Hematopoietic multipotent progenitor cell treated with erythropoietin and hydrocortisone succinate and interleukin-3 and kit ligand, for 8 days (in vitro differentiated cells): ENCODE results near the gene ENO3.
A peak's percentile ranks its signal among the peaks of the same experiment; 100 is the strongest.

Experiments used
- DNase-seq: peaks from one replicate; pipeline ENCODE4 v3.0.0-alpha.2; 2015

Gene ENO3

DNA sequence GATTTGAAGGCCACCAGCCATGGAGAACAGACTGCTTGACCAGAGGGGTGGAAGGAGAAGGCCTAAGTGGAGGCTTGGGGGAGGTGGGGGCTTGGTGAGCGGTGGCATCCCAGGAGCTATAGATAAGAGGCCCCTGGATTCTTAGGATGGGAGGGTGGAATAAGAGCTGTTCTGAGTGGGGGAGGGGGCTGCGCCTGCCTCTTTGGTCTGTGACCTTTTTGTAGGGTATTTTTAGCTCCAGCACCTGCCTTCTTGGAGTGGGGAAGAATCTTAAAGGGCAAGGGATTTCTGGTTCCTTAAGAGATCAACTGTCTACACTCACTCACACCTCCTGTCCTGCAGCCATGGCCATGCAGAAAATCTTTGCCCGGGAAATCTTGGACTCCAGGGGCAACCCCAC lies 567 bp downstream of the ENO3 start:
- DNase-seq, result no peak

DNA sequence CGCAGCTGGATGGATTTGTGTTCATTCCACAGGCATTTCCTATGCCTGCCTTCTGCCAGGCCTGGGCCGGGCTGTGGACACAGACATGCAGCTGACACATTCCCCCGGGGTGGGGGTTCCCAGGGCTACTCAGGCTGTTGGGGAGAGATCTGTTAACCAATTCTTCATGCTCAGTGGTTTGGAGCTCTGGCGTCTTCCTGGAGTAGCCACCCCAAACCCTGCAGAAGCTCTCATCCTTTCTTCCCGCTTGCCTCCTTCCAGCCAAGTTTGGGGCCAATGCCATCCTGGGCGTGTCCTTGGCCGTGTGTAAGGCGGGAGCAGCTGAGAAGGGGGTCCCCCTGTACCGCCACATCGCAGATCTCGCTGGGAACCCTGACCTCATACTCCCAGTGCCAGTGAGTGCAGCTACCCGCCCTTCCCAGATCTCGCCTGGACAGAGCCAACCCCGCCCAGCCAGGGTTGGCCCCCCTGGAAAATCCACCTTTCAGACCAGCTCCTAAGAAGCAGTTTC lies 2.6 kb downstream of the ENO3 start:
- DNase-seq, result no peak

DNA sequence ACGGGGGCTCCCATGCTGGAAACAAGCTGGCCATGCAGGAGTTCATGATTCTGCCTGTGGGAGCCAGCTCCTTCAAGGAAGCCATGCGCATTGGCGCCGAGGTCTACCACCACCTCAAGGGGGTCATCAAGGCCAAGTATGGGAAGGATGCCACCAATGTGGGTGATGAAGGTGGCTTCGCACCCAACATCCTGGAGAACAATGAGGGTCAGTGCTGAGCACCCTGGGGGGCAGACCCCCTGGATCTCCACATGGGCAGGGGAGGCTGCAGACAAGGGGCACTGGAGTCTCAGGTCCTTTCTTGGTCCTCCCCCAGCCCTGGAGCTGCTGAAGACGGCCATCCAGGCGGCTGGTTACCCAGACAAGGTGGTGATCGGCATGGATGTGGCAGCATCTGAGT lies 4.2 kb downstream of the ENO3 start:
- DNase-seq, result no peak

DNA sequence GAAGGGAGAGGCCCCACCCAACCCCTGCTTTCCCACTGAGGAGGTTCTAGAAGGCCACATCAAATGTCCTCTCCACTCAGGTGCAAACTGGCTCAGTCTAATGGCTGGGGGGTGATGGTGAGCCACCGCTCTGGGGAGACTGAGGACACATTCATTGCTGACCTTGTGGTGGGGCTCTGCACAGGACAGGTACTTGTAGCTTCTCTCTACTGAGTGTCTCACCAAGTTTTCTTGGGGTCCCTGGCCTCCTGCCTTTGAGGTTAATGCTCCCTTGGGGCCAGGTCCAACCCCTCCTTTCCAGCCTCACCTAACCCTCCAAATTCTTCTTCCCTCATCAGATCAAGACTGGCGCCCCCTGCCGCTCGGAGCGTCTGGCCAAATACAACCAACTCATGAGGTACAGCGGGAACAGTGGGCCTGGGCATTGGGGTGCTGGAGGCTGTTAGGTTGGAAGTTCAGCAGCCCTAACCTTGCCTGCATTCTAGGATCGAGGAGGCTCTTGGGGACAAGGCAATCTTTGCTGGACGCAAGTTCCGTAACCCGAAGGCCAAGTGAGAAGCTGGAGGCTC lies 5.7 kb downstream of the ENO3 start:
- DNase-seq, result peak; percentile 69

DNA sequence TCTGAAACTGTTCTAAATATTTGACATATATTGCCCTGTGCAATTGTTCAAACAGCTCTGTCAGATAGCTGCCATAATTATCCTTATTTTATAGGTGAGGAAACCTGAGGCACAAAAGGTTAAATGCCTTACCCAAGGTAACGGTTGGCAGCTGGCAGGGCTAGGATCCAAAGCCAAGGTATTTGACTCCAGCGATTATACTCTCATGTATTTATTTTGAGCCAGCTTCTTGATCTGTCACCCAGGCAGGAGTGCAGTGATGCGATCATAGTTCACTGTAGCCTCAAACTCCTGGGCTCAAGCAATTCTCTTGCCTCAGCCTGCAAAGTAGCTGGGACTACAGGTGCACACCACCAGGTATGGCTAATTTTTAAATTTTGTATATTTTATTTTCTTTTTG lies 7.2 kb downstream of the ENO3 start:
- no peak for DNase-seq

DNA sequence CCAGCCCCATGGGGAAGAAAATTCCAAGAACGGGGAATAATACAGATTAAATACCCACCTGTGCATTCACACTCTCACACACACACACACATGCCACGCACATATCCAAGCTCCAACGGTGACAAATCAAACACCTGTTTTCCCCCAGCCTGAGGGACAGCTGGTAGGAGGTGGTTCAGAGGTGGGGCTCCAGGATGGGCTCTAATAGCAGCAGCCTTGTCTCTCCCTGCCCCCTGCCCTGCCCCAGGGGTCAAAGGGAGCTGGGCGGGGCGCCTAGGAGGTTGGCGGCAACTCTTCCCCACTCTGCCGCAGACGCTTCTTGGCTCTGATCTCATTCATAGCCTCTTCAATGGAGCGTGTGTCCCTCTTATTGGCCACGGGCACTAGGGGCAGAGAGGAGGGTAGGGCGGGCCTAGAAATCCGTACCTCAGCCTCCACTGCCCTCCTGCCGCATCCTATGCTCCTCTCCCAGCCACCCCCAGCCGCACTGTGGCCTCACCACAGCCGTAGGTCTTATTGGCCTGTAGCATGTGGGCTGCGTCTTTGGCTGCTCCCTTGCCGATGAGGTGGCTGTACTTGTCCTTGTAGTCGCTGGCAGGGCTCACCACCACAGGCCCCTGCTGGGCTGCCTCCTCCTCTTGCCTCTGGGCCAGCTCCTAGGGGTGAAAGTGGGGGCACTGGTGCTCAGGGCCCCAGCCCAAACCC lies 8.5 kb downstream of the ENO3 start:
- DNase-seq, result no peak

DNA sequence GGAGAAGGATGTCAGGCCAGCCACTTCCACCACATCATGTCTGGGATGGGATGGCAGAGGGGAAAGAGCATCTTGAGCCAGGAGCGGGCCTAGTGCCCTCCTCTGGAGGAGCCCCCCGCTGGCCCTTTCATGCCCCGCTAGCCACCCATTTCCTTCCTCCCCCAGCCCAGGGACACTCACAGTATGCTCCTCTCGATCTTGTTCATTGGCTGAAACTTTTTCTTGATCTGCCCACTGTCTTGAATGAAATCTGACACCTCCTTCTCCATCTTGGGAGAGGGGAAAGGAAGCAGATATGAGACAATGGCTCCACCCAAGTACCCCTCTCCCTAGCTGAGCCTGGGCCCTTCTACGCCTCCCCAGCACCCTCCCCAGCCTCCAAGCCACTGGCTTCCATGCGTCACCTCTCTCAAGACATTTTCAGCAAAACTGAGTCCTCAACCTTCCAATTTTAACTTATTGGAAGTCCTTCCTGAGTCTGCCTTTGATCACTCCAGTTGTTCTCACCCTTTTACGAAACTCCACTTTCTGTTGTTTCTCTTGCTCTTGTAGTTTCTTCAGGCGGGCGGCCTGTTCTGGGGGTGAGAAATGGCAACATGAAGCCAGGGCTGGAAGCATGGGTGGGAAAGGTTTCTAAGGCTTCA lies 9.5 kb downstream of the ENO3 start:
- no peak for DNase-seq

DNA sequence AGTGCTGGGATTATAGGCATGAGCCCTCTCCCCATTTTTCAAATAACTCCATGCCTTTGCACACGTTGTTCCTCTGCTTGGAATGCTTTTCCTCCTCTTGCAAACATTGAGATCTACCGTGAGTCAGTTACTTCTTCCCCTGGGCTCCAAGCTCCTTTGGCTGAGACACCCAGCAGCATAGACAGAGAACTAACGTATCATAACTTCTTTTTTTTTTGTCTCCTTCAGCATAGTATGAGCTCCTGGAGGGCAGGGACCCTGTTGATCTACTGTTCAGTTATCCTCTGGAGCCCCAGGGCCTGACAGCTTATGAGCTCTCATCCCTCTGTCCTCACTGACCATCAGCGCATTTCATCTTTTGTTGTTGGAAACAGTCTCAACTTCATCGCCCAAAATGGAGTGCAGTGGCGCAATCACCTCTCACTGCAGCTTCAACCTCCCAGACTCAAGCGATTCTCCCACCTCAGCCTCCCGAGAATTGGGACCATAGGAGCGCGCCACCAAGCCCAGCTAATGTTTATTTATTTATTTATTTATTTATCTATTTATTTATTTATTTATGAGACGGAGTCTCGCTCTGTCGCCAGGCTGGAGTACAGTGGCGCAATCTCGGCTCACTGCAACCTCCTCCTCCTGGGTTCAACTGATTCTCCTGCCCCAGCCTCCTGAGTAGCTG lies 14.5 kb downstream of the ENO3 start:
- DNase-seq, result no peak

DNA sequence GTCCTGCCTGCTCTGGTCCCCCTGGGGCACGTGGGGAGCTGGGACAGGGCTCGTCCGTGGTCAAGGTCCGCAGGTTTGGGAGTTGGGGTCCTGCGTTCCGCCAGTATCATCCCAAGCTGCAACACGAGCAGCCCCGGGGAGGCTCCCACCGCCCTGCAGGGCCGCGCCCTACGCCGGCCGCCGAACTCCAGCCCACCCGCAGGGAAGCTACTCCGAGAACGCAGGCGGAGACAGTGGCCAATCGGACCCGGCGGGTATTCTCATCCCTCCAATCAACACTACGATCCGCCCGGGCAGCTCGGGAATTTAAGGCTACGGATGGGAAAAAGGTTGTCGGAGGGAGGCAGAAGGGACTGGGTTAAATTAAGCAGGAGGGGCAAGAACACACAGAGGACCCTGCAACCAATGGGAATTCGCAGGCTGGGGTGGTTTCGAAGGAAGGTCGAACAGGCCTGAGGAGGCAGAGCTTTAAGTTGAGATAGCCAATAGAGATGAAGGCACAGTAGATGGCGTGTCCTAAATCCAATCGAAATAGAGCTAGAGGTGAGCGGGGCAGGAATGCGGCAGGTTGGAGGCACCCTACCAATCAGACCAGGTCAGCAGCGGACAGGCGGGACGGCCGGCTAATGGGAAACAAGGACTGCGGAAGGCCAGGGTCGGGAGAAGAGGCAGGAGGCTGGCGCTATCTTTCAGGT lies 16.1 kb downstream of the ENO3 start:
- DNase-seq, result peak; percentile 100

DNA sequence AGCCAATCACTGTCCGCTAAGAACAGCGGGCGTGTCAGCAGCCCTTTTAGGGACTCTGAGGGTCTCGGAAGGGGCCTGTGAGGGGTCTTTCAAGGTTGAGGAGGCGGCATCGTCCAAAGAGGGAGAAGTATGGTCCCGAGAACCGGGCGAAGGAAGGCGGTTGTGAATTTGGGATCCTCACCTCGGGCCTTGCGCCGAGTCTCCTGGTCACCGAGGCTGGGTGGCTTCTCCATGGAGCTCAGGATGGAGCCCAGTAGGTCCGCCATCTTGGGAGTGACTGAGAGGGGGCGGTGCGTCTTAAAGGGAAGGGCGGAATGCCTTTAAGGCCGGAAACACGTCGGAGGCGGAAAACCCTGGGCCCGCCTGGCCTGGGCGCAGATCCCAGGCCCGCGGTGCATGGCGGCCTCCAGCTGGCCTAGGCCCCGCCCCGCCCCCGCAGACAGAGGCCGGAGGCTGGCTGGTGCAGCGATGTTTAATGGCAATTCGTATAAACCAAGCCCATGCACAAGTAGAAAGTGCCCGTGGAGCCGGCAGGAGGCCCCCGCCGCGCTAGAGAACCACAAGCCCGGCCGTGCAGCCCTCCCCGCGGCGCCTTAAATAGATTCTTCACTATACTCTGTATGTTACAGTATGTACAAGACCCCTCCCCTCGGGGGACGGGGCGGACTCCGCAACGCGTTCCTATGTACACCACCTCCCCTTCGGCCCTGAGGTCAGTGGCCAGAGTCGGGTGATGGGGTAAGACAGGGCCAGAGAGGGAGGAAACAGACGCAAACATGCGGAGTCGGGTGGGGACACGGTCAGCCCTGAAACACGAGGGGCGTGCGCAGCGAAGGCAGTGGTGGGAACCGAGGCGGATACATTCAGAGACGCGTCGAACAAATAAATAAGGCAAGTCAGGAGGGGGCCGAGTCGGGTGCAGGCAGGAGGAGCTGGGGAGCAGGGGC lies 16.9 kb downstream of the ENO3 start, which contains the start of gene SPAG7:
Gene SPAG7 (minus strand): TSS at position 279 of the 947 bp plus-strand sequence. CDS start 13 bp downstream, at position 266.
- DNase-seq, result peak; percentile 96

DNA sequence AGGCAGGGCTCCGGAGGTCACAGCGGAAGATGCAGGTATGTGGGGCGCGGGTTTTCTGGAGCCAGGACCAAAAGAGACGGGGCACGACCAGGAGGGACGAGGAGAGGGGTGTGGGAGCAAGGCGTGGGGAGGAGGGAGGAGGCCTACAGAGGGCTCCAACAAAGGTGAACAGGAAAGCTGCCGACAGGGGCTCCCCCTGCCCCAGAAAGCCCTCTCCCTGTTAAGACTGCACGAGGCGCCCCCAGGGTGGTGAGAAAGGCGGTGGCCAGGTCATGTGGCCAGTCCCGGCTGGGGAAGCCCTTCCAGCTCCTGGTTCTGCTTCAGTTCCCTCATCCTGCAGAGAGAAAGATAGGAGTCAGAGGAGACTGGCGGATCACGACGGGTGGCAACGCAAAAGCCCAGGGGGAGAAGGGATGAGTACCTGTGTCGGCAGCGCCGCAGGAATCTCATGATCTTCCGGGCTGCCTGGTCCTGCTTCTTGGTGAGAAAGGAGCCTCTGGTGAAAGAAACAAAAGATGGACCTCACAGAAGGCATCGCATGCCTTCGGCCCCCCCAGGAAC lies 17.6 kb downstream of the ENO3 start:
- no peak for DNase-seq

DNA sequence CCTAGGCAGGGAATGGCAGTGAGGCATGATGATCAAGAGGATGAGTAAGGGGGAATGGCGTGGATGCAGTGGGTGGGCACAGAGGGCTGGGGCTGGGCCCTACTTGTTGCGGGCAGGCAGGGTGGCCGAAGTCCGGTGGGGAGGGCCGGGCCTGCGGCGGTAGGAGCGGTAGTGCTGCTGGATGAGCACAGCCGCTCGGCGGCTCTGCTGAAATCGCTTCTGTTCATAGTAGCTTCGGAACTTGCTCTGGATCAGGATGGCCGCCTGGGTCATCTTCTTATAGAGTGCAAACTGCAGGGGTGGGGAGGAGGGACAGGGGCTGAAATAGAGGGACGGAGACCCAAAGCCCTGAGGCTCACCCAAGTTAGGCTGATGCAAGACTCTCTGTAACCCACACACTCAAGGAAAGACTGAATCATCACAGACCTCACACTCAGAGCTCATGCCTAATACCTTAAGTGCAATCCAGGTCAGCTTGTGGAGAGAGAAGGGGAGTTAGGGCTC lies 18.2 kb downstream of the ENO3 start:
- DNase-seq, result peak; percentile 41

DNA sequence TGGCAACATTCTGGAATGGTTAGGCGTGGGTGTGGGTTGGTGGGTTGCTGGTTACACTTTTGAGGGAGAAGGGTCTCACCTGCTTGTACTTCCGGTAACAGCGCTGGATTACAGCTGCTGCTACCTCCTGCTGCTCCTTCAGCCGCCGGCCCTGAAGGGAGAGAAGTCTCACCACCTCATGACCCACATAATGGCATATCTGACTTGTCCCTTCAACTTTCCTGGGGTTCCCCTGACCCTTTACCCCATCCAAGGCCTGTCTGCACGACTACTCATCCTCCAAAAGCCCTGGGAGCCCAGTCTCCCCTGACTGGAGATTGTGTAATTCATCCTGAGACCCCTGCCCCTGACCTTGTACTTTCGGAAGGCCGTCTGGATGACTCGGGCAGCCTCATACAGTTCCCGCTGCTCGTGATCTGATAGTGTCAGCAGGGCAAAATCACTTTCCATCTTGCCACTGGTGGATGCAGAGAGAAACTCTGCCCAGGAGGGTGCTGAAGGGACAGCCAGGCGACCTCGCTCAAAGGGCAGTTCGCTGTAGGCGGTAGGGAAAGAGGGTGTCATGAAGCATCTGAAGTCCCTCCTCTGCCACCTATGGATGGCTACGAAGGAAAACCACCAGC lies 18.7 kb downstream of the ENO3 start:
- DNase-seq, result no peak

DNA sequence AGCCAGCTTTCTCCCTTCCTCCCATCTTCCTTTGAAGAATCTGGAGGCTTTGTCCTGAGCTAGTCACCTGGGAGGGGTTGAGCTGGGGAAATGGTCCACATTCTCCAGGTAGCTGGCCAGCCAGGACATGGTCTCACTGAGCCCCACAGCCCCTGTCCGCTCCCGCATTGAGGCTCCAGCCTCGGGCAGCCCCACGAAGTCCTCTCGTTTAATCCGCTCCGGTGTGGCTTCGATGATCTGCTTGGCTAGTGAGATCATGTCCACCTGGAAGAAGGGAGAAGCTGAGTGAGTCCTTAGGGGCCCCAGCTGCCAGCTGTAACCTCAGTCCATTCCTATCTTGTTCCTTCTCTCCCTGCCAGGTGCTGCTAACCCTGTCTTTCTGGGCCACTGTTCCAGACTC lies 19.4 kb downstream of the ENO3 start:
- DNase-seq, result no peak

DNA sequence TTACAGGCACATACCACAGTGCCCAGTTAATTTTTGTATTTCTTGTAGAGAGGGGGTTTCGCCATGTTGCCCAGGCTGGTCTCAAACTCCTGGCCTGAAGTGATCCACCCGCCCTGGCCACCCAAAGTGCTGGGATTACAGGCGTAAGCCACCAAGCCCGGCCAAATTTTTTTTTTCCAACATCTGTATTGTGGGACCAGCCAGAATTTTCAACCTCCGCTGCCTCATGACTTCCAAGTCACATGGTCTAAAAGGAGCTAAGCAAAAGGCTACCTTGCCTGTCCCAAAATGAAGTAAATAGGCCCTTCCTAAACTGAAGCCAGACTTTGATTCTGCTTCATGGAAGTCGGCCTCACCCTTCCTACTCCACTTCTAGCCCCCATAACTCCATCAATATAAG lies 20.9 kb downstream of the ENO3 start:
- DNase-seq, result no peak

DNA sequence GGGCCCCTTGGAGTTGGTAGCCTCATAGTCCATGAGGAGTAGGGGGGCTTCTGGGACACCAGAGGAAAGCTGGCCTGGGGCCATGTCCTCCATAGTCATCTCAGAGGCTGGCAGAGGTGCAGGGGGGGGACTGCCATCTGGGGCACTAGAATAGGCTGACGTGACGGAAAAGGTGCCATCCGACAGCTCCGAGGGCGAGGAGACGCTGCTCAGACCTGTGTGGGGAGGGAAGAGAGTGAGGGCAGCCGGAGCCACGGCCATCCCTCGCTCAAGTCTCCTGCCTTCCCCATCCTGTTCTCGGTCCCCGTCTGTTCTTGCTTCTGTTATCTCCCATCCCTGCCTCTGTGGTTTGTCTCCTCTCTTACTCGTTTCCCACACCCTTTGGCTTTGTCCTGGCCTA lies 21.4 kb downstream of the ENO3 start:
- DNase-seq, result no peak

DNA sequence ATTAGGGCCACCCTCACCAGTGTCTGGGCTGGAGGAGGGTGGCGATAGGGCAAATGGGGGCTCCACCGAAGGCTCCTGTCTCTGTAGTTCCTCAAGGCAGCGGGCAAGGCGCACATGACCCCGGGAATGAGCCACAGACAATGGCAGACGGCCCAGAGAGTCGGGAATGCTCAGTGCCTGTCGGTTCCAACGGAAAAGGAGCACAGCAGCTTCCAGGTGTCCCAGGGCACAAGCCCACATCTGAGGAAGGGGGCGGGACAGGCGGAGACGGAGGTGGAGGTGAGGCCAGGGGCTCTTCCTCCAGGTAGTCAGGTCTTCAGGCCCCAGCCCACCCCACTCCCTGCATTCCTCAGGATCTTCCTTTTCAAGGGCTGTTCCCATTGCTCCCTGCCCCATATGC lies 21.8 kb downstream of the ENO3 start:
- DNase-seq, result no peak

DNA sequence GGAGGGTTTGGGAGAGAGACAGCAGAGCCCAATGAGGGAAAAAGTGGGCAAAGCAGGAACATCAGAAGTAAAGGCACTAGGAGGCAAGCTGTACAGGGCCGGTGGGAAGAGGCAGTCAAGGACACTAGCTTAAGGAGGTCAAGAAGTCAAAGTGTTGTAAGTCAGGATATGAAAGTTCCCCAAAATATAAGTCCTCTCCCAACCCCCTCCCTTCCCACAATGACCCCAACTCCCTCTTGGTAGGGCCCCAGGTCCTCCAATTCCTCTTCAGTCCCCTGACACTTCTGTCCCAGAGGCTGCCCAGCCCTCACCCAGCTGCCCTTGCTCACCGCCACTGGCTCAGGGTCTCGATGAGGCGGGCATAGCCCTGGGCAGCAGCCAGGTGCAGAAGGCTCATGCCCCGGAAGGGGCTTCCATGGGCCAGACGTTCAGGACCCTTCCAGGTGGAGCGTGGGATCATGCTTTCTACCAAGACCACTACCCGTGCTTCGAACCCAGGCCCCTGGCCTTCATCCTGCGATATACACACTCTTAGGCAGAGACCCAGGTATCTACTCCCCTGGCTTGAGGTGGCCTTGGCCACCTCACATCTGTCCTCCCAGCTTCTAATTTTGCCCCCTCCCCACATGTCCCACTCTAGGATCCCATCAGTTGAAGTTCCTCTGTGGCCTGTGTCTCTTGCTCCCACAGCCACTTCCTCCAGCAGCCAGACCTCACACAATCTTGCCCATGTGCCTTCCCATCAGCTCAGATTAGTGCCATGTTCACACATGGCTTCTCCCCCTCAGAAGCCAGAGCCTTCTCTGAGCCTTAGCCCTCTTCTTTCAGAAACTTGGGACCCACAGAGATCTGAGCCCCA lies 22.6 kb downstream of the ENO3 start:
- no peak for DNase-seq

DNA sequence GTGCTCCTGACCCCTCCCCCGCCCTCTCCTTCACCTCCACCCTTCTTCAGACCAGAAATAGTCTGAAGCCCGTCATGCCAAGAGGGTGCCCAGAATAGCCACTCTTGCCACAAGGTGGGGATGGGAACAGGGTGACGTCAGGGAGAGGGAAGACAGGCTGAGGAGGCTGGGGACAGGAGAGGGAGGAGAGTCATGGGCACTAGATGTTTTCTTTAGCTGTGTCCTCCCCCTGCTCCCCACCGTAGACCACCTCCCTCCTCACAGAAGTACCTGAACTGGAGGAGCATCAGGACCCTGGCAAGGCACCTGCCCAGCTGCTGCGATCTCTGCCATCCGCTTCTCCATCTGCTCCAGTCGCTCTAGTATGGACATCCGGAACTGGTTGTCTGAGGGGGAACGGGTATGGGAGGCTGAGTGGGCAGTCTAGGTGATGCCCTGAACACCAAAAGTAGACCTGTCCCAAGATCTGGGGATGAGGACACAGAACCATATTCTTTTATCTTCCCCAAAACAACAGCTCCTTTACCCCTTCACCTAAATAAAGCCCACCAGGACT lies 23.3 kb downstream of the ENO3 start:
- DNase-seq, result no peak
